HG02970 (cell line): ENCODE measurements around the gene JPH3.
"Not testable (repeated sequence)": the region's sequence is repeated elsewhere in the genome, so short reads cannot be mapped to it uniquely, and the experiment has no call there.

ENCODE experiments used
- ATAC-seq: cut with Tn5 transposase; IDR thresholded peaks from one replicate; pipeline ENCODE4 v1.9.1; 2021; ENCODE audit warnings: mild to moderate bottlenecking, moderate library complexity, moderate number of reproducible peaks; ENCODE audit not compliant: unreplicated experiment, low FRiP score

Gene JPH3

DNA sequence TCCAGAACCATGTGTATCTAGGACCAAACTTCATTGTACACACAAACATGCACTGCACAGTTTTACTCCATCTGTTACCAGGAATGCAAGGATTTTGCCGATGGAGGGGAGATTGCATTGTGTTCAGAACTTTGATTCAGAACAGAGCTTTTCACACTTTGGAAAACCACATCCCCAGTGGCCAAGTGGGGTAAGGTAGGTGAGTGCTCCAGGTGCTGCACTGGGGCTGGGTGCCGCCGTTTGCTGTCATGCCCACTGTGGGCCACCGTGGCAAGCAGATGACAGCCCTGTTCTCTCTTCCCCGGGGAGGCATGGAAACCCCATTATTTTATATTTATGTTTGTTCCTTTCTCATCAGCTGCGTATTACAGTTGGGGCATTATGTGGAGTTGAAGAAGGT lies 29.3 kb upstream of the JPH3 start:
- no peak for ATAC-seq

GRCh38 chr16:87575027-87575804 lies 27.1 kb upstream of the JPH3 start:
- ATAC-seq = no peak

DNA sequence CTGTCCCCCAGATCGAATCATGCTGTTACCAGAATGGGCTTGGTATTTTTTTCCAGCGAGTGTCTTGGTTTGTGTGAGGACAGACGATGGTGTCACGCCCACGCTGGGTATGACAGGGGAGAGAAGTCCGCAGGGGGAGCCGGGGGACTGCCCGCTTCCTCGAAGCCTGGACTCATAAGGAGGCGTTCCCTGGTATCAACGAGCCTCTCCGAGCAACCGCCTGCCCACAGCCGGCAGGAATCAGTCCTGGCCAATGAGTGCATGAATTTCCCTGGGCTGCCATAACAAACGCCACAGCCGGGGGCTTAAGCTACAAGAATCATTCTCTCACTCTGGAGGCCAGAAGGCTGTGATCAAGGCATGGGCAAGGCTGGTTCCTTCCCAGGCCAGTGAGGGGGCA lies 26.1 kb upstream of the JPH3 start:
- ATAC-seq = no peak

DNA sequence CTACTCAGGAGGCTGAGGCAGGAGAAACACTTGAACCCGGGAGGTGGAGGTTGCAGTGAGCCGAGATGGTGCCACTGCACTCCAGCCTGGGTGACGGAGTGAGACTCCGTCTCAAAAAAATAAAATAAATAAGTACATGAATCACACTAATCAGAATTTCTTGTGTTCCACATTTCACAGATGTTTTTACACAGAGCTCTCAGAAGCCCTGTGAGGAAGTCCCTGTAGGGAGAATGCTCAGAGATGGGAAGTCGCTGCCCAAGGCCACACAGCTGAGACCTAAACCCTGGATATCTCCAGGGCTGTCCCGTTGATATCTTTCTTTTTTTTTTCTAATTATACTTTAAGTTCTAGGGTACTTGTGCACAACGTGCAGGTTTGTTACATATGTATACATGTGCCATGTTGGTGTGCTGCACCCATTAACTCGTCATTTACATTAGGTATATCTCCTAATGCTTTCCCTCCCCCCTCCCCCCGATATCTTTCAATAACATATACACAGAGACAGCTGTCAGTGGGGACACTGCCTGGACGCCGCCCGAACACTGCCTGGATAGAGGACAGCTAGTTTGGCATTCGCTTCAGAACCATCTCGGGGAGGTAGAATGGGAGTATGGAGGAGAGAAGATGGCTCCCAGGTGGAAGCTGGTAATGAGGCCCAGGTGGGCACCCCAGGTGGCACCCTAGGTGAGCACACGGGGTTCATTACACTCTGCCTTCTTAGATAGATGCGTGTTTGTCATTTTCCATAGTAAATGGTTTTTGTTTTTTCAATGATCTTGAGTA lies 24.0 kb upstream of the JPH3 start:
- not testable (repeated sequence) for ATAC-seq

DNA sequence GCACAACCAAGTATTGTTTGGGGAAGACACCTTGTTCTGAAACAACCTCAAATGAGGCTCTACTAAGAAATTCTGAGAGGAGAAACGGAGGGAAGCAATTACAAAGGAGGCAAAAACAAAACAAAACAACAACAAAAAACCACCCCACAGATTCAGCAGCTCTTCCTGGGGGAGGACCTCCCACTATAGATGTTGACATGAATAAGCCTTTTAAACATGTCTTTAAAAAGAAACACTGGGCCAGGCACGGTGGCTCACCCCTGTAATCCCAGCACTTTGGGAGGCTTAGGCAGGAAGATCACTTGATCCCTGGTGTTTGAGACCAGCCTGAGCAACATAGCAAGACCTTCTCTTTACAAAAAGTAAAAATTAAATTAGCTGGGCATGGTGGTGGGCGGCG lies 22.6 kb upstream of the JPH3 start:
- no peak for ATAC-seq

- no peak for ATAC-seq
These were observed 21.4 kb upstream of the JPH3 start for GRCh38 chr16:87580855-87581261.

DNA sequence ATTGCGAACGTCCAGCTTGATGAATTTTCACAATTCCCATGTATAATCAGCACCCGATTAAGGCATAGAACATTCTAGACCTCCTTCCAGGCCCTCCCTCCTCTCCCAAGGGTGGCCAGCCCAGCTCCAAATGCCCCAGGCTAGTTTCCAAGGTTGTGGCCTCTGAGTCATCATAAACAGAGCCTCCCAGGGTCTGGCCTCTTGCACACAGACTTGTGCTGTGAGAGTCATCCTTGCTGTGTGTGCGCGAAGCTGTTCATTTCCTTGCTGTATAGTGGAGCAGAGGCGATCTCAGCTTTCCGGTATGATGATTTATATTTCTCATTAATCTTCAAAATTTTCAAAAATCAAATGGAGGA lies 20.5 kb upstream of the JPH3 start:
- ATAC-seq = no peak

GRCh38 chr16:87582216-87582965 lies 19.9 kb upstream of the JPH3 start:
- ATAC-seq = no peak

DNA sequence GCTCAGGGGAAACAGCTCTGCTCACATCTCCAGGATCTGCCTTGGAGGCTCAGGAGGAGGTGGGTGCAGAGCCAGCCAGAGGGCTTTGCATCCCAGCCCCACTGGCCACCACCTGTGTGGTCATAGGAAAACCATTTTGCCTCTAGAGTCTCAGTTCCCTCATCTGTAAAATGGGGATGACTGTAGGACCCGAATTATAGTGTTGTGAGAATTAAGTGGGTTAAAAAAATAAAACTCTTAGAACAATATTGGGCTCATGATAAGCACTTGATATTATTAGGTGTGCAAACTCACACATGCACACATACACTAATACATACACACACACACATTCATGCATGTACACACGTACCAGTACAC lies 19.4 kb upstream of the JPH3 start:
- ATAC-seq = no peak

DNA sequence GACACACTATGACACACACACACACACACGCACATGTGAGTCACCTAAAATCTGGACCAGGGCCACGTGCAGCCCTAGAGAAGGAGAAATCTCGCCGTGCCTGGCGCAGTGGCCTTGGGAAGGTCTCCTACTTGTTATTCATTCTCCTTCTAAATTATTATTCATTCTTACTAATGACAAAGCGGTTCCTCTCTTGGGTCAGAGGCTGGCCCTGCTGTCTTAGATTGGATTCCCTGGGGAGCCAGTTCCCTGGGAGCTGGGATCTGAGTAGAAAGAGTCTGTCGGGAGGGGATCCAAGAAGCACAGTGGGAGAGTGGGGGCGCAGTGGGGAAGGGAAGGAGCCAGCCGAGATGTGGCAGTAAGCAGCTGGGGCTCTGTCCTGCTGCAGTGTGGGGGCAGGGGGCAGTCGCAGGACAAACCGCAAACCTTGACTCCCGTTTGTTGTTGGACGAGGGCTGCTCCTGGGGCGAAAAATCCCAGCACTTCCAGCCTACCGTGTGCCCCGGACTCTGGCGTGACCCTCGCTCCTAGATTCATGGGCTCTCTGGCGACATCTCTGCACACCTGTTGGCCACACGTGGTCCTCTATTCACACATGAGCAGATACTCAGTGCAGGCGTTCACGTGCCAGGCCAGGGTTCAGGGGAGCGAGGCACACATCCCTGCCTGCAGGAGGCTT lies 18.7 kb upstream of the JPH3 start:
- ATAC-seq = no peak

GRCh38 chr16:87584271-87584670 lies 18.0 kb upstream of the JPH3 start:
- no peak for ATAC-seq

GRCh38 chr16:87584975-87585374 lies 17.3 kb upstream of the JPH3 start:
- ATAC-seq = no peak

DNA sequence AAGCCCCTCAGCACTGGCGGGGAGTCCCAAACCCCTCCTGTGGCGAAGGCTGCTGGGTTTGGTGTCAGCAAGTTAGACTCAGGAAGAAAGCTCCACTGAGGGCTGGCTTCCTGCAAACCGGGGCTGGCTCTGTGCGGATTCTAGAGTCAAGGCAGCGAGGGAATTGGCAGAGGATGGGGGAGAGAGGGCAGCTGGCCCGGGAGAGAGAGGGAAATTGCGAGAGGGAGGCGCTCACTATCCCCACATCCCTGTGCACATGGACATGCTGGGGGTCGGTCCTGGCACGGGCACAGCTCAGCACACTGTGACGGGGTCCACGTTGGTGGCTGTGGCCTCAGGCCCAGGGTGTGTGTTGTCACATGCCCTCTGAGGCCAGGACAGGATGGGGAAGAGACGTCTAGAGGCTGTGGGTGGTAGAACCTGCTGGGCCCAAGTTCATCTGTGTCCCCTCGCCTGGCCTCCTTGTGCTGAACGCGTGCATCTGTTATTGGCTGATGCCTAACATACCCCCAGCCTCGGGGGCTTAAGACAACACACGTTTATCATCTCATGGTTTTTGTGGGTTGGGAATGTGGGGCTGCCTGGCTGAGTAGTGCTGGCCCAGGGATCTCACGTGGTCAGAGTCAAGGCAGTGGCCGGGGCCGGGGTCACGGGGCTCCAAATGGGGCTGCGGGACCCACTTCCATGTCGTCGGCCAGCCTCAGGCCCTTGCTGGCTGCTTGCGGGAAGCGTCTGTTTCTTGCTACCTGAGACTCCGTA lies 16.7 kb upstream of the JPH3 start:
- no peak for ATAC-seq

DNA sequence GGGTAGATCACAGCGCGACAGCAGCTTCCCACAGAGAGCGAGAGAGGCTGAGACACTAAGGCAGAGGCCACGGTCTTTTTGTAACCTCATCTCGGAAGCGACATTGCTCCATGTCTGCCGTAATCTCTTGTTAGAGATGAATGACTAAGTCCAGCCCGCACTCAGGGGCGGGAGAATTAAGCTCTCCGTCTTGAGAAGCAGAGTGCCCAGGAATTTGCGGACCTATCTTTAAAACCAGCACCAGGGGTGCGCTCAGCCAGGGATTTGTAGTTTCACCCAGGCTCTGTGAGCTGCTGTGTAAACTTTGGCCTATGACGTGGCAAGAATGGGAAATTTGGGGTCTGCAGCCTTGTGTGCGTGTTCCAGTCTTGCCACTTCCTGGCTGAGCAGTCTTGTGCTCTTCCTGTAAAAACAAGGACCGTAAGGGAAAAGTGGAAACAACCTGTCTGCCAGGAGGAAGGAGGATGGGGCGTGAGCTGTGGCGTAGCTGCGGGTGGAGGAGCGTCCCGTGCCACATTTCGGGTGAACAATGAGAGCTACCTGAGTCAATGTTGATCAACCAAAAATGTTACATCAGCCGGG lies 16.0 kb upstream of the JPH3 start:
- ATAC-seq = no peak

DNA sequence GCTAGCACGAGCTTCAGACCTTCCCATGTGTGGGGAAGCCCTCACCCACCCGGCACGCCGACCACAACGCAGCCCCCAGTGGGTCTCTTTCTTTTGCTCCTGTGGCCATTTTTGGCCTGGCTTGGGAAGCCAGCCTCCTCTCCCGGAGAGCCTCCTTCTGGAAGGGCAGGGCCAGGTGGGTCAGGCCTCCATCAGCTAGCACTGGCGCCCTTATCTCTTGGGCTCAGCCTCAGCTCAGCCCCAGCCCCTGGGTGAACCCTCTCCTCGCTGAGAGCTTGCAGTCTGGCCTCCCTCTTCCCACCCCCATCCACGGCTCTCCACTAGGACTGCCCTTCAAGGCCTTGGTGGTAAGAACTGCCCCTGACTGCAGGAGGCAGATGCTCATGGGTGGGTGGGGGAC lies 14.7 kb upstream of the JPH3 start:
- no peak for ATAC-seq

DNA sequence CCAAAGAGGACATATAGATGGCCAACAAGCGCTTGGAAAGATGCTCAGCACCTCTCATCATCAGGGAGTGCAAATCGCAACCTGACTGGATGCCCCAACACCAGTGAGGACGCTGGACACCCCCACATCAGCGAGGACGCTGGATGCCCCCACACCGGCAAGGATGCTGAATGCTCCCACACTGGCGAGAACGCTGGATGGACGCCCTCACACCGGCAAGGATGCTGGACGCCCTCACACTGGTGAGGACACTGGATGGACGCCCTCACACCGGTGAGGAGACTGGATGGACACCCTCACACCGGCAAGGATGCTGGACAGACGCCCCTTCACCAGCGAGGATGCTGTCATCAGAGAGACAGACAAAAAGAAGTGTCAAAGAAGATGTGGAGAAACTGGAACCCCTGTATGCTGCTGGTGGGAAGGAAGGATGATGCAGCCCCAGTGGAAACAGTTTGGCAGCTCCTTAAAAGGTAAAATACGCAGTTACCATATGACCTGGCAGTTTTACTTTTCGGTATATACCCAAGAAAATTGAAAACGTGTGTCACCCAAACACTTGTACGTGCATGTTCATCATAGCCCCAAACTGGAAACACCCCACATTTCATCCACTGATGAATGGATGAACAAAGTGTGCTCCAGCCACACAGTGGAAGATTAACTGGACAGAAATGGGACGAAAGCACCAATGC lies 10.1 kb upstream of the JPH3 start:
- no peak for ATAC-seq

DNA sequence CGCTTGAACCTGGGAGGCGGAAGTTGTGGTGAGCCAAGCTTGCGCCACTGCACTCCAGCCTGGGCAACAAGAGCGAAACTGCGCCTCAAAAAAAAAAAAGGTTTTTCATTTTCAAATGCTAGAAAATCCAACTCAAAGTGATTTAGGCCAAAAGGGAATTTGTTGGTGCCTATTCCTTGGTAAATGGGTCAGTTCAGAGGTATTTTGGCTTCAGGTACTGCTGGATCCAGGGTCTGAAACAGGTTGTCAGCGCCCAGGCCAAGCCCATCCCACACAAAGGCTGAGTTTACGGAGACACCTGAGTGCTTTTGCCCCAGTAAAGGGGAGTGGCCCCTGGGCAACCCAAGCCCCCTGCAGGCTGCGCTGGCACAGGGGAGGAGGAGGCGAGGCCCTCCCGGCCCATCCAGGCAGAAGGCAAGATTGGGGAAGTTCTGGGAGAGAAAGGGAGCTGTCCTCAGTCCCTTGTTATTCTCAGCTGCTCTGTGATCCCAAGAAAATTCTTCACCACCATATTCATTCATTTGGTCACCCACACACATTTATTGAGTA lies 8.5 kb upstream of the JPH3 start:
- ATAC-seq = no peak

- no peak for ATAC-seq
These were observed 6.6 kb upstream of the JPH3 start for GRCh38 chr16:87595712-87596111.

DNA sequence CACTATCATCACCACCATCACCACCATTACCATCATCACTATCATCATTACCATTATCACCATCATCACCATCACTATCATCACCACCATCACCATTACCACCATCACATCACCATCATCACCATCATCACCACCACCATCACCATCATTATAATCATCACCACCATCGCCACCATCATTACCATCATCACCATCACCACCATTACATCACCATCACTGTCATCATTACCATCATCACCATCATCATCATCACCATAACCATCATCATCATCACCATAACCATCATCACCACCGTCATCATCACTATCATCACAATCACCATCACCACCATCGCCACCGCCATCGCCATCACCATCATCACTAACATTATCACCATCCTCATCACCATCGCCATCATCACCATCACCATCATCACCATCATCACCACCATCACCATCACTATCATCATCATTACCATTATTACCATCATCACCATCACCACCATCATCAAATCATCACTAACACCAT lies 4.9 kb upstream of the JPH3 start:
- no peak for ATAC-seq
